HepG2 (cell line): ENCODE measurements around the gene NOL4L. TPM values are rescaled to one million over a fixed set of nuclear protein-coding genes. Genes with fewer than 3 reads are reported as not detected.

Experiments
- ATAD3A ChIP-seq: sonication (generic); formaldehyde crosslinking; IDR thresholded peaks from 2 replicates; pipeline ENCODE4 v1.4.0; 2020; ENCODE audit warnings: missing genetic modification reagents
- CENPX ChIP-seq: sonication (generic); formaldehyde crosslinking; IDR thresholded peaks from 2 replicates; pipeline ENCODE4 v1.9.0; 2021; ENCODE audit warnings: mild to moderate bottlenecking, missing genetic modification reagents, moderate library complexity
- NR2F2 ChIP-seq: IDR thresholded peaks from 2 replicates; pipeline ENCODE4 v1.6.1; 2012; ENCODE audit warnings: low read depth, inconsistent platforms, borderline replicate concordance
- SALL2 ChIP-seq: sonication (generic); formaldehyde crosslinking; IDR thresholded peaks from 2 replicates; pipeline ENCODE4 v1.8.1; 2023; ENCODE audit warnings: mild to moderate bottlenecking, missing genetic modification reagents, inconsistent platforms
- ZNF337 ChIP-seq: sonication (generic); formaldehyde crosslinking; IDR thresholded peaks from 2 replicates; pipeline ENCODE4 v1.5.1; 2020; ENCODE audit warnings: missing genetic modification reagents, low read depth, mild to moderate bottlenecking, borderline replicate concordance
- polyA plus RNA-seq, 8 experiments: library from polyadenylated mRNA; depleted of rRNA in 3 of 8; stranded (reverse) in 7 of 8; unstranded in 1 of 8; fragments of >200 nt; fragmentation: Illumina TruSeq in 4 of 8; extraction: Trizol in 4 of 8; gene quantifications; 2 replicates each; pipeline versions ENCODE4 v1.2.1 to v1.2.3, GENCODE V29; 2011 to 2016; ENCODE audit warnings: low read depth in 4 of 8, missing spikeins in 1 of 8, mixed read lengths in 1 of 8; ENCODE audit not compliant: insufficient read depth in 1 of 8
- total RNA-seq, 5 experiments: library from RNA; depleted of rRNA; stranded (reverse); fragments of >200 nt; fragmentation: Illumina TruSeq; extraction: Trizol; gene quantifications; 2 replicates each; pipeline ENCODE4 v1.2.3, GENCODE V29; 2016; ENCODE audit warnings: low read depth in 1 of 5
- TF ChIP-seq, protein P1 (sequence below): sonication (generic); formaldehyde crosslinking; IDR thresholded peaks from one replicate; pipeline ENCODE4 v1.5.1; 2020; ENCODE audit warnings: mild to moderate bottlenecking, missing genetic modification reagents; ENCODE audit errors: not compliant biosample characterization
- TF ChIP-seq, protein P2 (sequence below): IDR thresholded peaks from 2 replicates; pipeline ENCODE4 v1.6.1; 2016; ENCODE audit warnings: control low read depth
- TF ChIP-seq, protein P3 (sequence below): sonication (generic); formaldehyde crosslinking; IDR thresholded peaks from 2 replicates; pipeline ENCODE4 v1.5.1; 2020; ENCODE audit warnings: mild to moderate bottlenecking, missing genetic modification reagents
- TF ChIP-seq, protein P4 (sequence below): sonication (generic); formaldehyde crosslinking; IDR thresholded peaks from 2 replicates; pipeline ENCODE4 v1.5.0; 2020; ENCODE audit warnings: missing genetic modification reagents
- TF ChIP-seq, protein P5 (sequence below): sonication (generic); formaldehyde crosslinking; IDR thresholded peaks from 2 replicates; pipeline ENCODE4; 2020; ENCODE audit warnings: missing genetic modification reagents, mild to moderate bottlenecking, borderline replicate concordance

The NOL4L gene
- total and polyA plus RNA-seq, 2 of the 13 experiments (the other 11 are each of a cell fraction or from before 2014, with no cell fraction given): 16.6 to 35.4 TPM

DNA sequence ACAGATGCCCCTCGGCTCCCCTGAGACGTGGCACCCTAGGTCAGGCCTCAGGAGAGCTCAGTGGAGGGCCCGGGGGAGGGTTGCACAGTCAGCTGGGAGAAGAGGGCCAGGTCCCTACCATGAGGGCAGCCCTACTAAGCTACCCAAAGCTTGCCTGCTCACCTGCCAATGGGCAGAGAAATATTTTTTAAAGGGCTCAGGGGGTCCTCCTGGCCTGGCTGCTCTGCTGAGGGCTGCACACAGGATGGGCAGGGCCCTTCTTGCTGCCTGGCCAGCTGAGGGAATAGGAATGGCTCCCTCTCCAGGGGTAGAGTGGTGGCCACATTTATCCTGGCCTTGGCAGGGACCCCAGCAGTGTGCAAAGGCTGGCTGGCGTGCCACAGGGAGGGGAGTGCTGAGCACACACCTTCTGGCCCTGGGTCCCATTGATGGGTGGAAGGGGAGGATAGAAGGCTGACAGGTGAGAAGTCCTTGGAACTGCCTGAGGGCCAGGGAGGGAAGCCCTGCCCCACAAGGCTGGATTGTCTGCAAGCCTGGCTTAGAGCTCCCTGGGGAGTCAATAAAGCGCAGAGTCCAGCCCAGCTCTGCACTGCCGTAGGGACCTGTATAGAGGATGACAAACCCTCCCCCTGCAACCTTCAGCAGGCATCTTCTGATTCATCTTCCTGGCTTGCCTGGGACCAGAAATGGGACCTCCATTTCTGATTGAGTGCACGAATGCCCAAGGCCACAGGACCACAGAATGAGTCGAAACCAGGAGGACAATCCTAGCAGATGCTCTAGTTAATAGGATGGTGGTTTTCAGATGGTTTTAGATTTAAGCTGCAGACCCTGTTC, 62.1 kb downstream of the NOL4L start (continued):
- TF ChIP-seq, protein P1, sequence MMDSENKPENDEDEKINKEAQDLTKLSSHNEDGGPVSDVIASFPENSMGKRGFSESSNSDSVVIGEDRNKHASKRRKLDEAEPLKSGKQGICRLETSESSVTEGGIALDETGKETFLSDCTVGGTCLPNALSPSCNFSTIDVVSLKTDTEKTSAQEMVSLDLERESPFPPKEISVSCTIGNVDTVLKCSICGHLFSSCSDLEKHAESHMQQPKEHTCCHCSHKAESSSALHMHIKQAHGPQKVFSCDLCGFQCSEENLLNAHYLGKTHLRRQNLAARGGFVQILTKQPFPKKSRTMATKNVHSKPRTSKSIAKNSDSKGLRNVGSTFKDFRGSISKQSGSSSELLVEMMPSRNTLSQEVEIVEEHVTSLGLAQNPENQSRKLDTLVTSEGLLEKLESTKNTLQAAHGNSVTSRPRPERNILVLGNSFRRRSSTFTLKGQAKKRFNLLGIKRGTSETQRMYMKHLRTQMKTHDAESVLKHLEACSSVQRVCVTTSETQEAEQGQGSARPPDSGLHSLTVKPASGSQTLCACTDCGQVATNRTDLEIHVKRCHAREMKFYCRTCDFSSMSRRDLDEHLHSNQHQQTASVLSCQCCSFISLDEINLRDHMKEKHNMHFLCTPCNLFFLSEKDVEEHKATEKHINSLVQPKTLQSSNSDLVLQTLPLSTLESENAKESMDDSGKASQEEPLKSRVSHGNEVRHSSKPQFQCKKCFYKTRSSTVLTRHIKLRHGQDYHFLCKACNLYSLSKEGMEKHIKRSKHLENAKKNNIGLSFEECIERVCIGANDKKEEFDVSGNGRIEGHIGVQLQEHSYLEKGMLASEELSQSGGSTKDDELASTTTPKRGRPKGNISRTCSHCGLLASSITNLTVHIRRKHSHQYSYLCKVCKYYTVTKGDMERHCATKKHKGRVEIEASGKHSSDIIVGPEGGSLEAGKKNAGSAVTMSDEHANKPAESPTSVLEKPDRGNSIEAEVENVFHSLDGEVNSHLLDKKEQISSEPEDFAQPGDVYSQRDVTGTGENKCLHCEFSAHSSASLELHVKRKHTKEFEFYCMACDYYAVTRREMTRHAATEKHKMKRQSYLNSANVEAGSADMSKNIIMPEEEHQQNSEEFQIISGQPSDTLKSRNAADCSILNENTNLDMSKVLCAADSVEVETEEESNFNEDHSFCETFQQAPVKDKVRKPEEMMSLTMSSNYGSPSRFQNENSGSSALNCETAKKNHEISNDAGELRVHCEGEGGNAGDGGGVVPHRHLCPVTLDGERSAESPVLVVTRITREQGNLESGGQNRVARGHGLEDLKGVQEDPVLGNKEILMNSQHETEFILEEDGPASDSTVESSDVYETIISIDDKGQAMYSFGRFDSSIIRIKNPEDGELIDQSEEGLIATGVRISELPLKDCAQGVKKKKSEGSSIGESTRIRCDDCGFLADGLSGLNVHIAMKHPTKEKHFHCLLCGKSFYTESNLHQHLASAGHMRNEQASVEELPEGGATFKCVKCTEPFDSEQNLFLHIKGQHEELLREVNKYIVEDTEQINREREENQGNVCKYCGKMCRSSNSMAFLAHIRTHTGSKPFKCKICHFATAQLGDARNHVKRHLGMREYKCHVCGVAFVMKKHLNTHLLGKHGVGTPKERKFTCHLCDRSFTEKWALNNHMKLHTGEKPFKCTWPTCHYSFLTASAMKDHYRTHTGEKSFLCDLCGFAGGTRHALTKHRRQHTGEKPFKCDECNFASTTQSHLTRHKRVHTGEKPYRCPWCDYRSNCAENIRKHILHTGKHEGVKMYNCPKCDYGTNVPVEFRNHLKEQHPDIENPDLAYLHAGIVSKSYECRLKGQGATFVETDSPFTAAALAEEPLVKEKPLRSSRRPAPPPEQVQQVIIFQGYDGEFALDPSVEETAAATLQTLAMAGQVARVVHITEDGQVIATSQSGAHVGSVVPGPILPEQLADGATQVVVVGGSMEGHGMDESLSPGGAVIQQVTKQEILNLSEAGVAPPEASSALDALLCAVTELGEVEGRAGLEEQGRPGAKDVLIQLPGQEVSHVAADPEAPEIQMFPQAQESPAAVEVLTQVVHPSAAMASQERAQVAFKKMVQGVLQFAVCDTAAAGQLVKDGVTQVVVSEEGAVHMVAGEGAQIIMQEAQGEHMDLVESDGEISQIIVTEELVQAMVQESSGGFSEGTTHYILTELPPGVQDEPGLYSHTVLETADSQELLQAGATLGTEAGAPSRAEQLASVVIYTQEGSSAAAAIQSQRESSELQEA: no peak
- TF ChIP-seq, protein P2, sequence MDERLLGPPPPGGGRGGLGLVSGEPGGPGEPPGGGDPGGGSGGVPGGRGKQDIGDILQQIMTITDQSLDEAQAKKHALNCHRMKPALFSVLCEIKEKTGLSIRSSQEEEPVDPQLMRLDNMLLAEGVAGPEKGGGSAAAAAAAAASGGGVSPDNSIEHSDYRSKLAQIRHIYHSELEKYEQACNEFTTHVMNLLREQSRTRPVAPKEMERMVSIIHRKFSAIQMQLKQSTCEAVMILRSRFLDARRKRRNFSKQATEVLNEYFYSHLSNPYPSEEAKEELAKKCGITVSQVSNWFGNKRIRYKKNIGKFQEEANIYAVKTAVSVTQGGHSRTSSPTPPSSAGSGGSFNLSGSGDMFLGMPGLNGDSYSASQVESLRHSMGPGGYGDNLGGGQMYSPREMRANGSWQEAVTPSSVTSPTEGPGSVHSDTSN (CRISPR knock-in tag): no peak
- TF ChIP-seq ZNF337 (CRISPR knock-in tag) (0 out of 2 replicates have a peak, but pooled peaks have one; percentile 89), SALL2 (CRISPR knock-in tag) (peak; percentile 64; the same call in 1 of the 2 replicates), ATAD3A (CRISPR knock-in tag) (0 out of 2 replicates have a peak, but pooled peaks have one; percentile 73), NR2F2 (0 out of 2 replicates have a peak, but pooled peaks have one; percentile 15), CENPX (CRISPR knock-in tag) (no peak)
- TF ChIP-seq, protein P3, sequence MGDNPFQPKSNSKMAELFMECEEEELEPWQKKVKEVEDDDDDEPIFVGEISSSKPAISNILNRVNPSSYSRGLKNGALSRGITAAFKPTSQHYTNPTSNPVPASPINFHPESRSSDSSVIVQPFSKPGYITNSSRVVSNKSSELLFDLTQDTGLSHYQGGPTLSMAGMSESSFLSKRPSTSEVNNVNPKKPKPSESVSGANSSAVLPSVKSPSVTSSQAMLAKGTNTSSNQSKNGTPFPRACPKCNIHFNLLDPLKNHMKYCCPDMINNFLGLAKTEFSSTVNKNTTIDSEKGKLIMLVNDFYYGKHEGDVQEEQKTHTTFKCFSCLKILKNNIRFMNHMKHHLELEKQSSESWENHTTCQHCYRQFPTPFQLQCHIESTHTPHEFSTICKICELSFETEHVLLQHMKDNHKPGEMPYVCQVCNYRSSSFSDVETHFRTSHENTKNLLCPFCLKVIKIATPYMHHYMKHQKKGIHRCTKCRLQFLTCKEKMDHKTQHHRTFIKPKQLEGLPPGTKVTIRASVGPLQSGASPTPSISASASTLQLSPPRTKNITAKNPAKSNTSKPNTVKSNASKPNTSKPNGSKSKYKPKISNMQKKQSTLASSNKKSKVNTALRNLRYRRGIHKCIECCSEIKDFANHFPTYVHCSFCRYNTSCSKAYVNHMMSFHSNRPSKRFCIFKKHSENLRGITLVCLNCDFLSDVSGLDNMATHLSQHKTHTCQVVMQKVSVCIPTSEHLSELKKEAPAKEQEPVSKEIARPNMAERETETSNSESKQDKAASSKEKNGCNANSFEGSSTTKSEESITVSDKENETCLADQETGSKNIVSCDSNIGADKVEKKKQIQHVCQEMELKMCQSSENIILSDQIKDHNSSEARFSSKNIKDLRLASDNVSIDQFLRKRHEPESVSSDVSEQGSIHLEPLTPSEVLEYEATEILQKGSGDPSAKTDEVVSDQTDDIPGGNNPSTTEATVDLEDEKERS (CRISPR knock-in tag): peak; percentile 69; the same call in 1 of the 2 replicates
- TF ChIP-seq, protein P4, sequence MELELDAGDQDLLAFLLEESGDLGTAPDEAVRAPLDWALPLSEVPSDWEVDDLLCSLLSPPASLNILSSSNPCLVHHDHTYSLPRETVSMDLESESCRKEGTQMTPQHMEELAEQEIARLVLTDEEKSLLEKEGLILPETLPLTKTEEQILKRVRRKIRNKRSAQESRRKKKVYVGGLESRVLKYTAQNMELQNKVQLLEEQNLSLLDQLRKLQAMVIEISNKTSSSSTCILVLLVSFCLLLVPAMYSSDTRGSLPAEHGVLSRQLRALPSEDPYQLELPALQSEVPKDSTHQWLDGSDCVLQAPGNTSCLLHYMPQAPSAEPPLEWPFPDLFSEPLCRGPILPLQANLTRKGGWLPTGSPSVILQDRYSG: no peak
- TF ChIP-seq, protein P5, sequence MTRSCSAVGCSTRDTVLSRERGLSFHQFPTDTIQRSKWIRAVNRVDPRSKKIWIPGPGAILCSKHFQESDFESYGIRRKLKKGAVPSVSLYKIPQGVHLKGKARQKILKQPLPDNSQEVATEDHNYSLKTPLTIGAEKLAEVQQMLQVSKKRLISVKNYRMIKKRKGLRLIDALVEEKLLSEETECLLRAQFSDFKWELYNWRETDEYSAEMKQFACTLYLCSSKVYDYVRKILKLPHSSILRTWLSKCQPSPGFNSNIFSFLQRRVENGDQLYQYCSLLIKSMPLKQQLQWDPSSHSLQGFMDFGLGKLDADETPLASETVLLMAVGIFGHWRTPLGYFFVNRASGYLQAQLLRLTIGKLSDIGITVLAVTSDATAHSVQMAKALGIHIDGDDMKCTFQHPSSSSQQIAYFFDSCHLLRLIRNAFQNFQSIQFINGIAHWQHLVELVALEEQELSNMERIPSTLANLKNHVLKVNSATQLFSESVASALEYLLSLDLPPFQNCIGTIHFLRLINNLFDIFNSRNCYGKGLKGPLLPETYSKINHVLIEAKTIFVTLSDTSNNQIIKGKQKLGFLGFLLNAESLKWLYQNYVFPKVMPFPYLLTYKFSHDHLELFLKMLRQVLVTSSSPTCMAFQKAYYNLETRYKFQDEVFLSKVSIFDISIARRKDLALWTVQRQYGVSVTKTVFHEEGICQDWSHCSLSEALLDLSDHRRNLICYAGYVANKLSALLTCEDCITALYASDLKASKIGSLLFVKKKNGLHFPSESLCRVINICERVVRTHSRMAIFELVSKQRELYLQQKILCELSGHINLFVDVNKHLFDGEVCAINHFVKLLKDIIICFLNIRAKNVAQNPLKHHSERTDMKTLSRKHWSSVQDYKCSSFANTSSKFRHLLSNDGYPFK: no peak; the same call in 1 of the 2 replicates
